HL-60 (cell line): Measurements from ENCODE around the gene GNAL.

Source experiments
- DNase-seq, 2 experiments: peaks; one replicate each; pipeline ENCODE4 v3.0.0-alpha.2; 2010 to 2020; ENCODE audit warnings: low read depth in 1 of 2, low spot score in 1 of 2
- H3K27ac ChIP-seq: fragments of 250-450 bp; sonication (Bioruptor Pico); replicated peaks from 2 replicates; pipeline ENCODE4 v1.5.1; 2020; ENCODE audit warnings: mild to moderate bottlenecking, moderate library complexity
- H3K27me3 ChIP-seq: fragments of 250-450 bp; sonication (Bioruptor Pico); 2 replicates; pipeline ENCODE4 v1.5.1; 2021; ENCODE audit warnings: mild to moderate bottlenecking, moderate library complexity; ENCODE audit not compliant: insufficient read depth, poor library complexity, severe bottlenecking
- H3K4me3 ChIP-seq: replicated peaks from 2 replicates; pipeline ENCODE4 v1.5.1; 2011; ENCODE audit warnings: mild to moderate bottlenecking, control low read depth, low read length; ENCODE audit not compliant: insufficient read depth
- CTCF ChIP-seq: IDR thresholded peaks from one replicate; pipeline ENCODE4 v1.5.1; 2011; ENCODE audit warnings: low read length, control low read depth, inconsistent platforms; ENCODE audit not compliant: insufficient read depth
- GABPA ChIP-seq: IDR thresholded peaks from 2 replicates; pipeline ENCODE4 v1.6.1; 2012; ENCODE audit warnings: low read depth
- POLR2AphosphoS5 ChIP-seq: IDR thresholded peaks from 2 replicates; pipeline ENCODE4 v1.6.1; 2012; ENCODE audit warnings: low read depth
- REST ChIP-seq: IDR thresholded peaks from 2 replicates; pipeline ENCODE4 v1.6.1; 2012; ENCODE audit warnings: low read depth; ENCODE audit not compliant: insufficient replicate concordance
- SPI1 ChIP-seq: IDR thresholded peaks from 2 replicates; pipeline ENCODE4 v1.6.1; 2012; ENCODE audit warnings: low read depth, mild to moderate bottlenecking, borderline replicate concordance

GNAL gene

DNA sequence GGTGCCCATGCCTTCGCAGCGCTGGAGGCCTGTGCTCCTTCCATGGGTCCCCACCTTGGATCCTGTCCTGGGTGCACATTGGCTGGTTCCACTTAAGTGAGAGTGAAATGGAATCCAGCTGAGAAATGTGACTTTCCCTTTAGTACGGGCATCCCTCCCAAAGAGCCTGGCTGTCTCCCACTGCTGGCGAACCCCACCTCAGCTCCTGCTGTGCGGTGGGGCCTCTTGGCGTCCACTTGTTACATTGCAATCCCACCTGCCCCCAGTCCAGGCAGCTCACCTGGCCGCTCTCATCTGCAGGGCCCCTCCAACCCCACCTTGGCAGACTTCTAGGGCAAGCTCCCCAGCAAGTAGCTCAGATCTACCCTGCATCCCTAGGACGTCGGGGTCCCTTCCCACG lies 35.5 kb upstream of the GNAL start:
- DNase-seq = no peak
- TF ChIP-seq GABPA (no peak), CTCF (no peak), SPI1 (no peak), REST (no peak), POLR2AphosphoS5 (no peak)
- Histone ChIP-seq H3K4me3 (no peak overlapping the region), H3K27ac (no peak overlapping the region), H3K27me3 (peaks cover 35% of the 10 kb centered on the region)

GRCh38 chr18:11654736-11655605 lies 34.1 kb upstream of the GNAL start:
- Histone ChIP-seq H3K27me3 (peaks cover 32% of the 10 kb centered on the region), H3K27ac (no peak overlapping the region), H3K4me3 (no peak overlapping the region)
- TF ChIP-seq CTCF = peak; percentile 91
- no peak for TF ChIP-seq SPI1
- peak; percentile 20 to 50 for DNase-seq

DNA sequence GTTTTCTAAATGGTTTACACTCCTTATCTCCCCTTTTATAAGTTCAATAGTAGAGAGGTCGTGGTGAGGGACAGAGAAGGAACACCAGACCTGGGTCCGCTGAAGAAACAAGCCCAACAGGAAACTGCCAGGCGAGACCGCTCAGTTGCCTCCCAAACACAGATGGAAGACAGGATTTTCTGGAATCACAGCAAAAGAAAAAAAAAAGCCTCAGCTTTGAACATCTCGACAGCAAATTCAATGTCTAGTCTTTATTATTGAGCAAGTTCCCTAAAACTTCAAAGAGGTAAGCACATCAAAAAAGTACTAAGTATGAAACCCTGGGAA lies 33.5 kb upstream of the GNAL start:
- DNase-seq = no peak
- H3K27ac ChIP-seq = no peak overlapping the region
- H3K27me3 ChIP-seq = peaks cover 32% of the 10 kb centered on the region
- TF ChIP-seq REST (no peak), GABPA (no peak), POLR2AphosphoS5 (no peak)
- H3K4me3 ChIP-seq = no peak overlapping the region

DNA sequence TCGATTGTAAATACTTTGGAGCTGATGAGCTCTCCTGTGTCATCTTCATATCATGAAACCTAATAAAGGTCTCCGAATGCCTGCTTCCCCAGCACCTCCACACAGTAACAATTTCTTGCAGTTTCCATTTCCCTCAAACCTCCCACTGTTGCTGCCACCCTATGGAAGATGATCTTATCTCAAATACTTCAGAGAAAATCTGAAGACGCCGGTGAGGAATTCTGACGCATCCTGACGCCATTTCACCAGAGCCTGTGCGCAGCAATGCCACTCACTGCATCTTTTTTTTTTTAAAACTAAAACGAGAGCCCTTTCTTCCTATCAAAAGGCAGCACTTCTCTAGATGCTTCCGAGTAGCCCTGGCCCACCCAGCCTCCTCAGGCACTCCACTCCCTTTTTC lies 31.9 kb upstream of the GNAL start:
- H3K4me3 ChIP-seq = no peak overlapping the region
- H3K27me3 ChIP-seq = peaks cover 33% of the 10 kb centered on the region
- no peak for DNase-seq
- no peak overlapping the region for H3K27ac ChIP-seq
- TF ChIP-seq SPI1 (no peak), GABPA (no peak), CTCF (no peak), POLR2AphosphoS5 (no peak), REST (no peak)
